Esophagus squamous epithelium (tissue), 4 donors: ENCODE results near the gene HELQ.

Experiments used
- POLR2A ChIP-seq, 4 donors: fragments of 450-650 bp; IDR thresholded peaks; one replicate each; pipeline ENCODE4 v1.6.1; 2017; ENCODE audit warnings: antibody characterized with exemption in 4 of 4, mild to moderate bottlenecking in 4 of 4, moderate library complexity in 3 of 4
- TF ChIP-seq, protein P1 (sequence below), 6 experiments: fragments of 450-650 bp in 4 of 6; fragments of 200-600 bp in 2 of 6; sonication (generic) in 2 of 6; IDR thresholded peaks; one replicate each; pipeline ENCODE4 v1.5.1; 2016 to 2019; ENCODE audit warnings: antibody characterized with exemption in 6 of 6, mild to moderate bottlenecking in 4 of 6, moderate library complexity in 4 of 6

DNA sequence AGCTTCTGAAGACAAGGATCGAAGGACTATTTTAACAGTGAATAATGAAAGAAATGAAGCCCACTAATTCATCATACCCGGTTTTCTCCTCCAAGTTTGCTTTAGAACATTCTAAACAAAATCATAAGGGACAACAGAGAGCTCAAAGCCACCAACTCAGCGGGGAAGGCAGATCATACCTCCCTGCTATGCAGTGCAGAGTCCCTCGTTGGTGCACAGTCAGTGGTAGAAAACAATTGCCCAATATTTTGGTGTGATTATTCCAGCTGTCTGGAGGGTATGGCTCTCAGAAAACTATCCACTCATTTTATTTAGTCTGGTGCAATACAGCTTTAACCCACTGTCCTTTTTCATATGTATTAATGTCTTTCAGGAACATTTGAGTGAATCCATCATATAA, 61.7 kb downstream of the HELQ start:
- TF ChIP-seq, protein P1, sequence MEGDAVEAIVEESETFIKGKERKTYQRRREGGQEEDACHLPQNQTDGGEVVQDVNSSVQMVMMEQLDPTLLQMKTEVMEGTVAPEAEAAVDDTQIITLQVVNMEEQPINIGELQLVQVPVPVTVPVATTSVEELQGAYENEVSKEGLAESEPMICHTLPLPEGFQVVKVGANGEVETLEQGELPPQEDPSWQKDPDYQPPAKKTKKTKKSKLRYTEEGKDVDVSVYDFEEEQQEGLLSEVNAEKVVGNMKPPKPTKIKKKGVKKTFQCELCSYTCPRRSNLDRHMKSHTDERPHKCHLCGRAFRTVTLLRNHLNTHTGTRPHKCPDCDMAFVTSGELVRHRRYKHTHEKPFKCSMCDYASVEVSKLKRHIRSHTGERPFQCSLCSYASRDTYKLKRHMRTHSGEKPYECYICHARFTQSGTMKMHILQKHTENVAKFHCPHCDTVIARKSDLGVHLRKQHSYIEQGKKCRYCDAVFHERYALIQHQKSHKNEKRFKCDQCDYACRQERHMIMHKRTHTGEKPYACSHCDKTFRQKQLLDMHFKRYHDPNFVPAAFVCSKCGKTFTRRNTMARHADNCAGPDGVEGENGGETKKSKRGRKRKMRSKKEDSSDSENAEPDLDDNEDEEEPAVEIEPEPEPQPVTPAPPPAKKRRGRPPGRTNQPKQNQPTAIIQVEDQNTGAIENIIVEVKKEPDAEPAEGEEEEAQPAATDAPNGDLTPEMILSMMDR (IDR thresholded peaks at IDR 0.05), result no peak
- no peak for TF ChIP-seq POLR2A (IDR thresholded peaks at IDR 0.05)
